ENCODE data around the gene SIRT4.
"Not testable (repeated sequence)": the region's sequence is repeated elsewhere in the genome, so short reads cannot be mapped to it uniquely, and the experiment has no call there.

SIRT4 gene

GRCh38 chr12:120301962-120302815 is at the start of gene SIRT4:
Gene SIRT4 (plus strand): TSS chr12:120302321. CDS start chr12:120303562, 1,241 bp downstream.
- DNase-seq (ENCODE audit: low read depth in 2 of 2): peak; percentile 73 to 84

GRCh38 chr12:120253313-120253712 is 48.8 kb upstream of the SIRT4 start:
- not testable (repeated sequence) for DNase-seq (ENCODE audit: low read depth in 2 of 2)

DNA sequence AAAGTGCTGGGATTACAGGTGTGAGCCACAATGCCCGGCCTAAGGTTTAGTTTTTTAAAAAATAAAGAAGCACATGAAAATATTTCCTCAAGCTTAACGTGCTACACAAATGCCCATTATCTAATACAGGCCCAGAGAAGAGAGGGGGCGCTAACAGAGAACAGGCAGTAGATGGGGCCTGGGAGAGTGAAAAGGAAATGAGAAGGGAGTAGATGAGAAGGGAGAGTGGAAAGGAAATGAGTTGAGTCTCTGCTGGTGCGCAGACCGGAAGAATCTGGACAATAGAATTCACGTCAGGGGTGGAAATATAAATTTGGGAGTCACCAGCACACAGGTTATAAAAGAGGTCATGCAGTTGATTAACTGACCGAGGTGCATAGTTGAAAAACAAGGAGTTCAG is 47.3 kb upstream of the SIRT4 start:
- no peak for DNase-seq (ENCODE audit: low read depth in 2 of 2)

DNA sequence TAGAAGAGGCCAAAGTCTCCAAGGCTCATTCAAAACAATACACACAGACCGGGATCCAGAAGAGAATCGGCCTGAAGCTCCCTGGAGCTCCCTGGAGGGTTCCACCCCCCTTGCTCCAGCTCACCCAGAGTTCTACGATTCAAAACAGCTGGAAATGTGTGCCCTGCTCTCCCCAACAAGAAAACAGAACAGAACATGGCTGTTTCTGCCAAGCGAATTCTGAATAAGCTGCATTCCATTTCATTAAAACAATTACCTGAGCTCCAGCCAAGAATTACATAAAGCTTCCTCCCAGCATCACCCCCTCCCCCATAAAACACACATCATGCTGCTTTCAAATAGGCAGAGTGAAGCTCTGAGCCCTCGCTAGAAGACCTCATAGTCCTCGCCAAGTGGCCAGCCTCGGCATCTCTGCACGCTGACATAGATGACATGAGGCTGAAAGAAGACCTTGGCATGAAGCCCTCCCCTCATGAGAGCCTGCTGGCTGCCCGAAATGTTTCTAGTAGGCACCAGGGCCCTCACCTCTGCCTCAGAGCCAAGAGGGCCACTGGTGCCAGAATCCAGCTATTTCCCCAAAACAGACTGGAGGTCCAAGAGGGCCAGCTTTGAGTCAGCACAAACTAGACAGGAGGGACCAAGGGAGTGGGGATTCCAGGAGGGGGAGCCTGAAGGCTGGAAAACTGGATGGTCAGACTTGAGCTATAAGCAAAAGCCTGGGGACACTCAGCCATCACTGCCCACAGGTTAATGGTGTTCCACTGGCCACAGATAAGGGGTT is 44.9 kb upstream of the SIRT4 start:
- DNase-seq (ENCODE audit: low read depth in 2 of 2): no peak

DNA sequence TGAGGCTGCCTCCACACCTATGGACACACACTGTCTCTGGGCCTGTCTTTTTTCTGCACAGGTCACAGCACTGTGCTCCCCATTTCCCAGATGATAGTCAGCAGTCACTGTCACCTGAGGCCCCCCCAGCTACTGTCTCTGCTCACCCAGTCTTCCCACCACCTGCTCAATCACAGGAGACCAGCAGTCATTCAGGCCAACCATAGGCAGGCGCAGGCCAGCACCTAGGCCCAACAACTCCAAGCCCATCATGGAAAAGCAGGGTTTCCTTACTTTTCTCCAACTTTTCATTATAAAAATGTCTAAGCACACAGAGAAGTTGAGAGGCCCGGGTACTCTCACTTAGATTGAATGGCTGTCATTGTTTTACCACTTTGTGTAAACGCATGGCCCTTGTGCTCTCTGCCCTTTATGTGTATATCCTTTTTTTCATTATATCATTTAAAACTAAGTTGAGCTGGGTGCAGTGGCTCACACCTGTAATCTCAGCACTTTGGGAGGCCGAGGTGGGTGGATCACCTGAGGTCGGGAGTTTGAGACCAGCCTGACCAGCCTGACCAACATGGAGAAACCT is 43.7 kb upstream of the SIRT4 start:
- no peak for DNase-seq (ENCODE audit: low read depth in 2 of 2)

DNA sequence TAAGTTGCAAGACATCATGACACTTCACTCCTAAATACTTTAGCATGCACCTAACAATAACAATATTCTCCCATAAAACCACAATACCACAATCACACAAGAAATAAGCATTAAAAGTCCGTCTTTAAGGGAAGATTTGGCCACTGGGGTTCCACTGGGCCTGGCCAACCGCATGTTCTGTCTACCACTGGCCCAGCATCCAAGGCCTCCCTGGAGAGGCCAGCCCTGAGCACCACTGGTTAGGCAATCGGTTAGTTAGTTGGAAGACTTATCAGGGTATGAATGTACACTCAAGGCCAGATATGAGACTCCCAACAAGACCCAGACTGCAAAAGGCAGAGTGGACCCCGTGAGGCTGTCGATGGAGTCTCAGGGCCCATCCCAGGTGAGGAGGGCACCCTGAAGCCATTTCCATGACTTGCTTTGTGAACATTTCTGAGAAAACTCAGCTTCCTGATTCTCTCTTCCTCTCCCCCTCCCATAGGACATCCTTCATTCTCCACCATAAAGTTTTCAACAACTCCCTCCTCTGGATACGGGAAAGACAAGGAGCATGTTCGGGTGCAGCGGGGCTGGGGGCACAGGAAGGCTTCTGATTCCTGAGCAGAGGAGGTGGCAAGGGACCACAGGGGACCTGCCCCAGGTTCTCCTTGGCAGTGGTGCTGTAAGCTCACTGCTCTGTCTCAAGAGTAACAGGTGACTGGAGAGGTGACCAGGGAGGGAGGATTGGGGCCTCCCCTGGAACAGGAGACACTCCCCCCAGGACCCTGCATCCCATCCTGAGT is 42.5 kb upstream of the SIRT4 start:
- no peak for DNase-seq (ENCODE audit: low read depth in 2 of 2)

DNA sequence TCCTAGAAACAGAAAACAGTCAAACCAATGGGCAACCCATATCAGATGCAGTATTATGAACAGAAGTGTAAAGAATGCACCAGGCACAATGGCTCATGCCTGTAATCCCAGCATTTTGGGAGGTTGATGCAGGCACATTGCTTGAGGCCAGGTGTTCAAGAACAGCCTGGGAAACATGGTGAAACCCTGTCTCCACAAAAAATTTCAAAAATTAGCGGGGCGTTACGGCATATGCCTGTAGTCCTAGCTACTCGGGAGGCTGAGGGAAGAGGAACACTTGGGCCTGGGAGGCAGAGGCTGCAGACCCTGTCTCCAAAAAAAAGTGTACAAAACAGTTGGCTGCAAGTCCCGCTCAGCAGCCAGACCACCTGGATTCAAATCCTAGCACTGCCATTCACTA is 41.5 kb upstream of the SIRT4 start:
- DNase-seq (ENCODE audit: low read depth in 2 of 2): no peak

- no peak for DNase-seq (ENCODE audit: low read depth in 2 of 2)
These were observed 39.9 kb upstream of the SIRT4 start for GRCh38 chr12:120261951-120262851.

GRCh38 chr12:120262852-120263747 is 39.0 kb upstream of the SIRT4 start:
- no peak for DNase-seq (ENCODE audit: low read depth in 2 of 2)

DNA sequence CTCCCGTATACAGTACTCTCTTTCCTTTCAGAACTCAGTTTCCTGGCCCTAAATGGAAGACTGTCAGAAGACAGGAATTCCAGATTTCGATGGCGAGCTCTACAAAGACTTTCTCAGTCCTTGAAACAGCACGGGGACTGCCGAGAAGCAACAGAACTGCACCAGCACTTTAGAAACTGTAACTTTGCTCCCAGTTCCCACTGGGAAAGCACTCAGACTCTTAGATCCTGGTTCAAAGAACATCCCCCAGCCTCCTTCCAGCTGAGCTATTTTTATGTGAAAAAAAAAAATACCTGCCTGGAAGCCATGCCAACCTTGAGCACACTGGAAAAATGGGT is 38.4 kb upstream of the SIRT4 start:
- no peak for DNase-seq (ENCODE audit: low read depth in 2 of 2)

GRCh38 chr12:120264086-120264903 is 37.8 kb upstream of the SIRT4 start:
- DNase-seq (ENCODE audit: low read depth in 2 of 2): no peak

DNA sequence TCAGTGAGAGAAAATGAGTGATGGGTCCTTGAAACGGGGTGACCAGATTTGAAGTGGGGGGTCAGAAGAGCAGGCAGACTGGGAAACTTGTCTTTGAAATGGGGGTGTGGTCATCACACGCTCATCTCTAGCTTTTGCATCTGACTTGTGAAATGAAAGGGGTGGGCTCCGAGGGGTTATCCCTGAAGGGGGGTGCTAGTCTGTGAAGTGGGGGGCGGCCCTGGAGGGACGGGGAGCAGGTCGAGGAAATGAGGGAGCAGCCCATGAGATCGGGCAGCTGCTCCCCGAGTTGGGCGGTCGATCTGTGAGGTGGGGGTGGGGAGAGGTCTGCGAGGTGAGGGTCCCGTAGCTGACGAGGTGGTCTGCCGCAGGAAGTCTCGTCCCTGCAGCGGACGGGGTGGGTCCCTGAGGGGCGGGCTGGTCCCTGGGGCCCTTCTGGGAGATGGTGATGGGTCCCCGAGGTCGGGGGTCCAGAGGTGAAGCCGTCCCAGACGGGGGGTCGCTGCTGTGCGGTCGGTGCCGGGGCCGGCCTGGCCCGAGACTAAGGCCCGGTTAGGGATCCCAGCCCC is 37.1 kb upstream of the SIRT4 start:
- DNase-seq (ENCODE audit: low read depth in 2 of 2): no peak

DNA sequence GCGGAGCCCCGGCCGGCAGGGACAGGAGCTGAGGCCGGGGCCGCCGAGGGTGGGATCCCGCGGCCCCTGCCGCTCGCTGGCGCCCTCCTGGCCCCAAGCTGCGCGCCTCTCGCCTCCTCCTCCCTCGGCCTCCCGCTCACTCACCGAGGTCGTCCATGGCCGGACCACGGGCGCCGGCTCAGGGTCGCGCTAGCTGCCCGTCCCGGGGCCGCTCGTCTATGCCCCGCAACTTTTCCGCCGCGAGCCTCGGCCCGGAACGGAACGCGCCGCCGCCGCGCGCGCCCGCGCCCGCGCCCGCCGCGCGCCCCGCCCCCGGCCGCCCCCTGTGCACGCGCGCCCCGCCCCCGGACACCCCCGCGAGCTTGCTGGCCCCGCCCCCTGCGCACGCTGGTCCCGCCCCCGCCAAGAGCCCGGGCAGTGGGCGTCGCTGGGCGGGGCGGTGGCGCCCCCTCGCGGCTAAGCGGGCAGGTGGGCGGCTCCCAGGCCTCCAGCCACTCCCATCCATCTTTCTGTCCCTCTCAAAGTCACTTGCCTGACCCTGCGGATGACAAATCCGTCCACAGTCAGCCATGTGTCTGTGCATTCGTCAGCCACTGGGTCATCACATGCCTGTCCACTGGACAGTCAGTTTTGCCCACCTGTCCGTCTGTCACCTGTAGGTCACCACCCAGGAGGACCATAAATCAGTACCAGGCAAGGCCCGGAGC is 36.5 kb upstream of the SIRT4 start, which contains the start of gene PXN:
Gene PXN, minus strand, starts transcription at position 258 of the 707 bp plus-strand sequence. Its CDS starts 101 bp downstream, at position 157.
- peak; percentile 92 to 94 for DNase-seq (ENCODE audit: low read depth in 2 of 2)

- no peak for DNase-seq (ENCODE audit: low read depth in 2 of 2)
These were observed 35.8 kb upstream of the SIRT4 start for GRCh38 chr12:120266180-120266870.

DNA sequence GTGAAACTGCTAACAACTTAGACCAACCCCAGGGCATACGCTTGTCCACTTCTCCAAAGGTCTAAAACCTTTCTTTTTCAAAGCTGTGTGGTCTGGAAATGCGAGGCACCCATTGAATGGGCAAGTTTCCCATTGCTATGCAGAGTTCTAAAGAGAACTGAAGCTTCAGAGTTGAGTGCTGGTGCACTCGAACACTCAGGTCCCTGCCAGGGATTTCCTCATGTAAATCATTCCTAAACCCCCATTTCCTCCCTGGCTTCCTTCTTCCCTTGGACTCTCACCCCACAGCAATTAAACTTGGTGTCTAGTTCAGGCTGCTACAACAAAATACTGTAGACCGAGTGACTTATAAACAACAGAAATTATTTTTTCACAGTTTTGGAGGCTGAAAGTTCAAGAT is 34.4 kb upstream of the SIRT4 start:
- no peak for DNase-seq (ENCODE audit: low read depth in 2 of 2)

DNA sequence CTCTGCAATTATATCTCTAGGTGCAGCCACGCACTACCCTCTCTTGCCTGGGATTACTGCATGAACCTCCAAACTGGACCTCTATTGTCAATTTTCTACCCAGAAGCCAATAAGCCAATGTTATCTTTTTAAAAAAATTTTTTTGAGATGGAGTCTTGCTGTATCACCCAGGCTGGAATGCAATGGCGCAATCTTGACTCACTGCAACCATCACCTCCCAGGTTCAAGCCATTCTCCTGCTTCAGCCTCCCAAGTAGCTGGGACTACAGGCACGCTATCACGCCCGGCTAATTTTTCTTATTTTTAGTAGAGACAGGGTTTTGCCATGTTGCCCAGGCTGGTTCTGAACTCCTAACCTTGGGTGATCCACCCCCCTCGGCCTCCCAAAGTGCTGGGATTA is 25.4 kb upstream of the SIRT4 start:
- no peak for DNase-seq (ENCODE audit: low read depth in 2 of 2)

Data from stimulated activated CD4-positive, alpha-beta T cell treated with anti-CD3 and anti-CD28 coated beads, Interleukin-1b, Interleukin-23, amount 100 ng/mL, for 4 hours (primary cell).